GM23338 (cell line): ENCODE measurements around the gene GJD2.

Source experiments
- CTCF ChIP-seq, 2 experiments: fragments of 200-600 bp in 1 of 2; sonication (generic) in 1 of 2; conservative IDR thresholded peaks; 2 replicates each; pipeline versions ENCODE4 v1.5.1 to v1.6.1; 2016 to 2017; ENCODE audit warnings: antibody characterized with exemption in 2 of 2, low read depth in 2 of 2, mild to moderate bottlenecking in 2 of 2, moderate library complexity in 1 of 2
- EZH2 ChIP-seq: fragments of 200-600 bp; sonication (generic); IDR thresholded peaks from one replicate; pipeline ENCODE4 v1.8.0; 2017; ENCODE audit warnings: antibody characterized with exemption, mild to moderate bottlenecking, low read depth; ENCODE audit not compliant: unreplicated experiment
- EZH2phosphoT487 ChIP-seq: fragments of 200-600 bp; sonication (generic); IDR thresholded peaks from one replicate; pipeline ENCODE4 v1.8.1; 2018; ENCODE audit warnings: antibody characterized with exemption; ENCODE audit not compliant: unreplicated experiment
- JUNB ChIP-seq: IDR thresholded peaks from one replicate; pipeline ENCODE4 v1.6.1; 2016; ENCODE audit warnings: antibody characterized with exemption; ENCODE audit not compliant: unreplicated experiment
- POLR2AphosphoS5 ChIP-seq: IDR thresholded peaks from 2 replicates; pipeline ENCODE4 v1.6.1; 2016; ENCODE audit warnings: antibody characterized with exemption, low read depth
- TF ChIP-seq, protein P1 (sequence below): IDR thresholded peaks from one replicate; pipeline ENCODE4 v1.6.1; 2018; ENCODE audit warnings: antibody characterized with exemption; ENCODE audit not compliant: unreplicated experiment

DNA sequence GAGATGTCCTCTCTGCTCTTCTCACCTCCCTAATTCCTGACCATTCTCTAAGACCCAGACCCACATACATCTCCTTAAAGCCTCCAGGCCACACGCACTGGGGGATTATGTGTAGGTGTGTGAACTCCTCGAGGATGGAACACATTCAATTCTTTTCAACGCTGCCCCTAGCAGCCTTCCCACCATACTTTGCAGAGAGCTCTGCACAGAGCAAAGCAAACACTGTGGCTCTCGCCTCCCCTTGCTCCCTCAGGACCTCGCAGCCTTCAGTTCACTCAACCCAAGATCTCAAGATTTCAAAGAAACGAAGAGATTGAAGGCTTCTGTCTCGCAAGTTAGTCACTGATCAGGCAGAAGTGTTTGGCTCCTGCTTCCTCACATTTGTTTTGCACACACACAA is 34.5 kb upstream of the GJD2 start:
- no peak for TF ChIP-seq CTCF (conservative IDR thresholded peaks at IDR 0.05; ENCODE audit: low read depth in 2 of 2)
- TF ChIP-seq POLR2AphosphoS5: no peak
- TF ChIP-seq EZH2: no peak
- TF ChIP-seq, protein P1, sequence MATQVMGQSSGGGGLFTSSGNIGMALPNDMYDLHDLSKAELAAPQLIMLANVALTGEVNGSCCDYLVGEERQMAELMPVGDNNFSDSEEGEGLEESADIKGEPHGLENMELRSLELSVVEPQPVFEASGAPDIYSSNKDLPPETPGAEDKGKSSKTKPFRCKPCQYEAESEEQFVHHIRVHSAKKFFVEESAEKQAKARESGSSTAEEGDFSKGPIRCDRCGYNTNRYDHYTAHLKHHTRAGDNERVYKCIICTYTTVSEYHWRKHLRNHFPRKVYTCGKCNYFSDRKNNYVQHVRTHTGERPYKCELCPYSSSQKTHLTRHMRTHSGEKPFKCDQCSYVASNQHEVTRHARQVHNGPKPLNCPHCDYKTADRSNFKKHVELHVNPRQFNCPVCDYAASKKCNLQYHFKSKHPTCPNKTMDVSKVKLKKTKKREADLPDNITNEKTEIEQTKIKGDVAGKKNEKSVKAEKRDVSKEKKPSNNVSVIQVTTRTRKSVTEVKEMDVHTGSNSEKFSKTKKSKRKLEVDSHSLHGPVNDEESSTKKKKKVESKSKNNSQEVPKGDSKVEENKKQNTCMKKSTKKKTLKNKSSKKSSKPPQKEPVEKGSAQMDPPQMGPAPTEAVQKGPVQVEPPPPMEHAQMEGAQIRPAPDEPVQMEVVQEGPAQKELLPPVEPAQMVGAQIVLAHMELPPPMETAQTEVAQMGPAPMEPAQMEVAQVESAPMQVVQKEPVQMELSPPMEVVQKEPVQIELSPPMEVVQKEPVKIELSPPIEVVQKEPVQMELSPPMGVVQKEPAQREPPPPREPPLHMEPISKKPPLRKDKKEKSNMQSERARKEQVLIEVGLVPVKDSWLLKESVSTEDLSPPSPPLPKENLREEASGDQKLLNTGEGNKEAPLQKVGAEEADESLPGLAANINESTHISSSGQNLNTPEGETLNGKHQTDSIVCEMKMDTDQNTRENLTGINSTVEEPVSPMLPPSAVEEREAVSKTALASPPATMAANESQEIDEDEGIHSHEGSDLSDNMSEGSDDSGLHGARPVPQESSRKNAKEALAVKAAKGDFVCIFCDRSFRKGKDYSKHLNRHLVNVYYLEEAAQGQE: no peak
- no peak for TF ChIP-seq EZH2phosphoT487
- no peak for TF ChIP-seq JUNB
